Calu3 (cell line): ENCODE results near the gene L3MBTL1. TPM values are rescaled to one million over a fixed set of nuclear protein-coding genes. Genes with fewer than 3 reads are reported as not detected.

Source experiments
- BruUV-seq: library from RNA; stranded (reverse); fragments of 400-500 nt; replicated peaks from 2 replicates; lab custom pipeline; 2021; lab: Mats Ljungman, UMichigan
- CTCF ChIA-PET: fragments of 300-600 bp; sonication (Branson Sonifier 250); formaldehyde crosslinking; loops from one replicate; lab custom pipeline; 2022; ENCODE audit warnings: antibody characterized with exemption; lab: Charles Lee
- DNase-seq: peaks from one replicate; pipeline ENCODE4 v3.0.0; 2022
- H3K27ac Mint-ChIP-seq: one replicate; pipeline ENCODE4 v1.8.0; 2022; ENCODE audit warnings: mixed read lengths; ENCODE audit not compliant: unreplicated experiment
- H3K27me3 Mint-ChIP-seq: one replicate; pipeline ENCODE4 v1.8.0; 2022; ENCODE audit warnings: mixed read lengths; ENCODE audit not compliant: unreplicated experiment
- H3K36me3 Mint-ChIP-seq: one replicate; pipeline ENCODE4 v1.8.0; 2022; ENCODE audit warnings: mild to moderate bottlenecking, moderate library complexity, mixed read lengths; ENCODE audit not compliant: insufficient read depth, unreplicated experiment
- H3K4me1 Mint-ChIP-seq: one replicate; pipeline ENCODE4 v1.8.0; 2022; ENCODE audit warnings: mild to moderate bottlenecking, low read depth, mixed read lengths; ENCODE audit not compliant: unreplicated experiment
- H3K4me3 Mint-ChIP-seq: one replicate; pipeline ENCODE4 v1.8.0; 2022; ENCODE audit warnings: mild to moderate bottlenecking, low read depth, moderate library complexity, mixed read lengths; ENCODE audit not compliant: unreplicated experiment
- H3K9me3 Mint-ChIP-seq: one replicate; pipeline ENCODE4 v1.8.0; 2022; ENCODE audit warnings: low read depth, mixed read lengths; ENCODE audit not compliant: unreplicated experiment
- intact Hi-C: fragments of 100-400 bp; cut with micrococcal nuclease; formaldehyde crosslinking; loops from one replicate; pipeline ENCODE4 v1.10.0; 2022; ENCODE audit not compliant: unreplicated experiment
- total RNA-seq: library from RNA; stranded (reverse); gene quantifications from 2 replicates; pipeline ENCODE4 v1.2.3, GENCODE V29; 2022
- TF ChIP-seq, protein P1 (sequence below): fragments of 200-600 bp; IDR thresholded peaks from one replicate; pipeline ENCODE4 v1.8.0; 2022; ENCODE audit warnings: antibody characterized with exemption; ENCODE audit not compliant: unreplicated experiment

L3MBTL1 gene
- total RNA-seq, 1 experiment from 2014 or later, result 42.3 TPM

DNA sequence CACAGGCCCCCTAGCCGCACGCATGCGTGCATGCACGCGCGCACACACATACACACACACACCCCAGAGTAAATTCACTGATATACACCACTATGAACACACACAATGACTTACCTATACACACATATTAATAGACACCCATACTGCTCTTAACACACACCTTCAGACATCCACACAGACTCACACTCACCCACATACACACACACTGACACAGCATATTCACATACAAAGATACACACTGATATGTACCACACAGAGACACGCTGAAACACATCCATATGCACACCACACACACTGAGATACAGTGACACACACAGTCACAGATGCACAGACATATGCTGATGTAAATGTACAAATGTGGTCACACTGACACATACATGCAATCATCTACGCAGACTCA lies 57.0 kb downstream of the L3MBTL1 start:
- no peak overlapping the region for H3K27ac Mint-ChIP-seq
- TF ChIP-seq, protein P1, sequence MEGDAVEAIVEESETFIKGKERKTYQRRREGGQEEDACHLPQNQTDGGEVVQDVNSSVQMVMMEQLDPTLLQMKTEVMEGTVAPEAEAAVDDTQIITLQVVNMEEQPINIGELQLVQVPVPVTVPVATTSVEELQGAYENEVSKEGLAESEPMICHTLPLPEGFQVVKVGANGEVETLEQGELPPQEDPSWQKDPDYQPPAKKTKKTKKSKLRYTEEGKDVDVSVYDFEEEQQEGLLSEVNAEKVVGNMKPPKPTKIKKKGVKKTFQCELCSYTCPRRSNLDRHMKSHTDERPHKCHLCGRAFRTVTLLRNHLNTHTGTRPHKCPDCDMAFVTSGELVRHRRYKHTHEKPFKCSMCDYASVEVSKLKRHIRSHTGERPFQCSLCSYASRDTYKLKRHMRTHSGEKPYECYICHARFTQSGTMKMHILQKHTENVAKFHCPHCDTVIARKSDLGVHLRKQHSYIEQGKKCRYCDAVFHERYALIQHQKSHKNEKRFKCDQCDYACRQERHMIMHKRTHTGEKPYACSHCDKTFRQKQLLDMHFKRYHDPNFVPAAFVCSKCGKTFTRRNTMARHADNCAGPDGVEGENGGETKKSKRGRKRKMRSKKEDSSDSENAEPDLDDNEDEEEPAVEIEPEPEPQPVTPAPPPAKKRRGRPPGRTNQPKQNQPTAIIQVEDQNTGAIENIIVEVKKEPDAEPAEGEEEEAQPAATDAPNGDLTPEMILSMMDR, result no peak

DNA sequence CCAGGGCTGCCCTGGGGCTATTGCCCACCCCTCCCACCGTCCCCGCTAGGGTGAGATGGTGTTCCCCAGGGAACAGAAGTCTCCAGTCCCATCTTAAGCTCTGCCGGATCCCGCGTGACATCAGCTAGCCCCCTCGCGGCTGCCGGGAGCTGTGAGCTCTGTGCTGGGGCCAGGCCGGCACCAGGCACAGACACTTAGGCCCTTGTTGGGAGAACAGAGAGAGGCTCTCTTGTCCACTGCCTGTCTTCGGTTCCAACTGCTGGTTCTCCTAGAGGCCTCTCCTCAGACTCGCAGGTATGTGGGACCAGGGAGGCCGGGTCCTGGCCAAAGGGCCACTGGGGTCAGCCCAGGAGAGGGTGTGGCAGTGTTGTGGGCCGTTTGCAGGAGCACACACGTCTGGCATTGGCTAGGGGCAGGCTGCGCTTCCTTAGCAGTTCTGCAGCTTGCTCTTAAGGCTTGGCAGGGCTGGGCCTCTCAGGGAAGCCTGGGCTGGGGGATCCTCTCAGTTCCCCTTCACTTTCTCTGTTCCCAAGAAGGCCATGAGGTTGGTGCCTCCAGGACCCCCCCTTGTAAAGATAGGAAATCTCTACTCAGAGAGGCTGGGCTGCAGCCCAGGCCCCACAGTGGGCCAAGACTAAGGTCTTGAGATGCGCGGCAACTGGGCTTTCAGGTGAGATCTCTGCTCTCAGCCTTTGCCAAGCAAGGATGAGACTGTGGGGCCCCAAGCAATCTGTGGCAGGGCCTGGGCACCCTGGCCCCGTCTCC lies 57.7 kb downstream of the L3MBTL1 start:
- H3K9me3 Mint-ChIP-seq, result no peaks in the 10 kb centered on the region
- intact Hi-C loops, result no loop called here
- TF ChIP-seq, protein P1, result no peak

More for the DNA sequence above, 57.0 kb downstream of the L3MBTL1 start:
- H3K27me3 Mint-ChIP-seq, result no peaks in the 10 kb centered on the region
- BruUV-seq, result no TSS peak
- no peaks in the 10 kb centered on the region for H3K9me3 Mint-ChIP-seq
- intact Hi-C loops, result no loop called here
- no peak for DNase-seq
- peaks cover 22% of the 10 kb centered on the region for H3K4me1 Mint-ChIP-seq
- CTCF ChIA-PET, result no interaction called here
- no peak overlapping the region for H3K4me3 Mint-ChIP-seq
- H3K36me3 Mint-ChIP-seq, result peaks cover 5% of the 10 kb centered on the region

DNA sequence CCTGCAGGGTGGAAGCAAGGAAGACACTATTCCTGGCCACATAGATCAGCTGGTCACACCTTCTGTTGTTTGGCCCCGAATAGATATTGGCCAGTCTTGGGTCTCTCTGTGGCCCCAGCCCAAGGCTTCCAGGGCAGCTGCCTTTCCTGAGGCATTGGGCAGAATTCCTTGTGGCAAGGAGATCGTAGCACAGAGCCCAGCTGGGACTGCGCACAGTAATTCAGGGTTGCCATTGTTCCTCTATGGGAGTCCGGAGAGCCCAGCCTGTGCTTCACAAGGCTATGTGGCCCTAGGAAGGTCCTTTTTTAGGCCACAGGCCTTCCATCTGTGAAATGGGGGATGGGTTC lies 58.2 kb downstream of the L3MBTL1 start:
- TF ChIP-seq, protein P1, result no peak
- Mint-ChIP-seq H3K4me1 (peaks cover 13% of the 10 kb centered on the region), H3K36me3 (no peaks in the 10 kb centered on the region), H3K27me3 (no peaks in the 10 kb centered on the region), H3K4me3 (no peak overlapping the region), H3K9me3 (no peaks in the 10 kb centered on the region), H3K27ac (no peak overlapping the region)
- no peak for DNase-seq
- intact Hi-C loops, result no loop called here
- no TSS peak for BruUV-seq
- CTCF ChIA-PET, result no interaction called here

More for the DNA sequence above, 57.7 kb downstream of the L3MBTL1 start:
- peaks cover 15% of the 10 kb centered on the region for H3K4me1 Mint-ChIP-seq
- no peak overlapping the region for H3K4me3 Mint-ChIP-seq
- CTCF ChIA-PET, result no interaction called here
- no peak overlapping the region for H3K27ac Mint-ChIP-seq
- H3K36me3 Mint-ChIP-seq, result no peaks in the 10 kb centered on the region
- BruUV-seq, result no TSS peak
- H3K27me3 Mint-ChIP-seq, result no peaks in the 10 kb centered on the region
- no peak for DNase-seq

DNA sequence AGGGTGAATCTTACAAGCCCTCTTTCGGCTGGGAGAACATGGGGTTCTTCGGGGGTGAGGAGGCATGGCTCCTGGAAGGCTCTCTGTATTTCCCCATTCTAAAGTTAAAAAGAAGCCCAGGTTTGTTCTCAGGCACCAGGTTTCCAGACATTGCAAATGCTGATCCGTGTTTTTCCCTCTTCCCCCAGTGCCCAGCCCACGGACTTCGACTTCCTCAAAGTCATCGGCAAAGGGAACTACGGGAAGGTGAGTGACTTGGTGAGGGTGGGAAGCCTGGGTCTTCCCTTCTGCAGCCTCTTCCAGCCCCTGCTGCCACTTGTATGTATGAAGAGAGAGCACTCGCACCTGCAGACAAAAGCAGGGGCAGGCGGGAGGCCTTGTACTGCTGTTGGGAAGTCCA lies 60.0 kb downstream of the L3MBTL1 start:
- H3K27me3 Mint-ChIP-seq, result no peaks in the 10 kb centered on the region
- no peaks in the 10 kb centered on the region for H3K4me1 Mint-ChIP-seq
- no peaks in the 10 kb centered on the region for H3K36me3 Mint-ChIP-seq
- CTCF ChIA-PET, result no interaction called here
- TF ChIP-seq, protein P1, result no peak
- no peak overlapping the region for H3K27ac Mint-ChIP-seq
- no peak overlapping the region for H3K4me3 Mint-ChIP-seq
- BruUV-seq, result no TSS peak
- no peak for DNase-seq
- intact Hi-C loops, result no loop called here
- H3K9me3 Mint-ChIP-seq, result no peaks in the 10 kb centered on the region
